Measurements from ENCODE around the gene STXBP6.
"Not testable (repeated sequence)": the region's sequence is repeated elsewhere in the genome, so short reads cannot be mapped to it uniquely, and the experiment has no call there.

STXBP6 gene

GRCh38 chr14:24851837-24852236, 198.1 kb downstream of the STXBP6 start:
- no peak for DNase-seq

- DNase-seq, result no peak
Observed at GRCh38 chr14:24851406-24851805, 198.5 kb downstream of the STXBP6 start.

- DNase-seq, result no peak
Observed at GRCh38 chr14:24850072-24850471, 199.9 kb downstream of the STXBP6 start.

GRCh38 chr14:24849471-24849870, 200.5 kb downstream of the STXBP6 start:
- DNase-seq, result peak; percentile 81

GRCh38 chr14:24848102-24848790, 201.7 kb downstream of the STXBP6 start:
- DNase-seq, result peak; percentile 74

- no peak for DNase-seq
Observed at GRCh38 chr14:24847568-24848095, 202.3 kb downstream of the STXBP6 start.

GRCh38 chr14:24846261-24846660, 203.7 kb downstream of the STXBP6 start:
- no peak for DNase-seq

GRCh38 chr14:24845851-24846250, 204.1 kb downstream of the STXBP6 start:
- DNase-seq, result no peak

GRCh38 chr14:24844011-24844410, 205.9 kb downstream of the STXBP6 start:
- no peak for DNase-seq

GRCh38 chr14:24843494-24843893, 206.5 kb downstream of the STXBP6 start:
- DNase-seq, result no peak

- peak; percentile 75 for DNase-seq
Observed at GRCh38 chr14:24840204-24840893, 209.6 kb downstream of the STXBP6 start.

GRCh38 chr14:24839617-24840203, 210.2 kb downstream of the STXBP6 start:
- no peak for DNase-seq

GRCh38 chr14:24838945-24839616, 210.9 kb downstream of the STXBP6 start:
- DNase-seq, result peak; percentile 47

- DNase-seq, result peak; percentile 86
Observed at GRCh38 chr14:24837280-24838046, 212.5 kb downstream of the STXBP6 start.

GRCh38 chr14:24836324-24836723, 213.6 kb downstream of the STXBP6 start:
- not testable (repeated sequence) for DNase-seq

GRCh38 chr14:24834956-24835355, 215.0 kb downstream of the STXBP6 start:
- DNase-seq, result no peak

- DNase-seq, result no peak
Observed at GRCh38 chr14:24833385-24833784, 216.6 kb downstream of the STXBP6 start.

- no peak for DNase-seq
Observed at GRCh38 chr14:24831677-24832076, 218.3 kb downstream of the STXBP6 start.

GRCh38 chr14:24829862-24830261, 220.1 kb downstream of the STXBP6 start:
- DNase-seq, result no peak

- no peak for DNase-seq
Observed at GRCh38 chr14:24828486-24828885, 221.5 kb downstream of the STXBP6 start.

GRCh38 chr14:24826390-24826789, 223.6 kb downstream of the STXBP6 start:
- DNase-seq, result no peak

- DNase-seq, result no peak
Observed at GRCh38 chr14:24820616-24821015, 229.3 kb downstream of the STXBP6 start.

Measured in fibroblast of skin of scalp (primary cell).